Upper lobe of left lung (tissue), 4 donors: ENCODE data around the gene CGGBP1.

ENCODE experiments used
- EP300 ChIP-seq, 4 donors: sonication (generic); formaldehyde crosslinking; IDR thresholded peaks; one replicate each; pipeline ENCODE4 v1.5.1; 2017; ENCODE audit warnings: antibody characterized with exemption in 4 of 4, control low read depth in 2 of 4
- POLR2A ChIP-seq, 4 donors: fragments of 450-650 bp; IDR thresholded peaks; one replicate each; pipeline ENCODE4 v1.5.1; 2016 to 2017; ENCODE audit warnings: antibody characterized with exemption in 4 of 4, mild to moderate bottlenecking in 2 of 4
- POLR2AphosphoS5 ChIP-seq, 2 donors: sonication (generic); formaldehyde crosslinking; IDR thresholded peaks; one replicate each; pipeline ENCODE4 v1.5.1; 2017; ENCODE audit warnings: antibody characterized with exemption in 2 of 2
- TF ChIP-seq, protein P1 (sequence below), 6 experiments: fragments of 450-650 bp in 4 of 6; fragments of 200-600 bp in 2 of 6; sonication (generic) in 2 of 6; IDR thresholded peaks; one replicate each; pipeline ENCODE4 v1.5.1; 2016 to 2019; ENCODE audit warnings: antibody characterized with exemption in 6 of 6

GRCh38 chr3:88076712-88077111 lies 17.9 kb upstream of the CGGBP1 start:
- TF ChIP-seq POLR2A (IDR thresholded peaks at IDR 0.05), result no peak
- TF ChIP-seq, protein P1, sequence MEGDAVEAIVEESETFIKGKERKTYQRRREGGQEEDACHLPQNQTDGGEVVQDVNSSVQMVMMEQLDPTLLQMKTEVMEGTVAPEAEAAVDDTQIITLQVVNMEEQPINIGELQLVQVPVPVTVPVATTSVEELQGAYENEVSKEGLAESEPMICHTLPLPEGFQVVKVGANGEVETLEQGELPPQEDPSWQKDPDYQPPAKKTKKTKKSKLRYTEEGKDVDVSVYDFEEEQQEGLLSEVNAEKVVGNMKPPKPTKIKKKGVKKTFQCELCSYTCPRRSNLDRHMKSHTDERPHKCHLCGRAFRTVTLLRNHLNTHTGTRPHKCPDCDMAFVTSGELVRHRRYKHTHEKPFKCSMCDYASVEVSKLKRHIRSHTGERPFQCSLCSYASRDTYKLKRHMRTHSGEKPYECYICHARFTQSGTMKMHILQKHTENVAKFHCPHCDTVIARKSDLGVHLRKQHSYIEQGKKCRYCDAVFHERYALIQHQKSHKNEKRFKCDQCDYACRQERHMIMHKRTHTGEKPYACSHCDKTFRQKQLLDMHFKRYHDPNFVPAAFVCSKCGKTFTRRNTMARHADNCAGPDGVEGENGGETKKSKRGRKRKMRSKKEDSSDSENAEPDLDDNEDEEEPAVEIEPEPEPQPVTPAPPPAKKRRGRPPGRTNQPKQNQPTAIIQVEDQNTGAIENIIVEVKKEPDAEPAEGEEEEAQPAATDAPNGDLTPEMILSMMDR (IDR thresholded peaks at IDR 0.05), result no peak
- no peak for TF ChIP-seq POLR2AphosphoS5 (IDR thresholded peaks at IDR 0.05)
- no peak for TF ChIP-seq EP300 (IDR thresholded peaks at IDR 0.05)
